MM.1S (cell line): ENCODE data around the gene DCBLD2.

ENCODE experiments used
- DNase-seq: peaks from one replicate; pipeline ENCODE4 v3.0.0-alpha.2; 2015
- H2AFZ ChIP-seq: fragments of 300-600 bp; sonication (generic); 2 replicates; pipeline ENCODE4 v1.6.0; 2016; ENCODE audit warnings: antibody characterized with exemption, low read length
- H3F3A ChIP-seq: fragments of 300-600 bp; sonication (generic); 2 replicates; pipeline ENCODE4 v1.6.1; 2016; ENCODE audit warnings: mild to moderate bottlenecking, antibody characterized with exemption, low read length, moderate library complexity, mixed read lengths; ENCODE audit not compliant: insufficient read depth
- H3K27ac ChIP-seq: fragments of 300-600 bp; sonication (generic); 2 replicates; pipeline ENCODE4 v1.5.1; 2016; ENCODE audit warnings: mild to moderate bottlenecking, low read length
- H3K27me3 ChIP-seq: fragments of 300-600 bp; sonication (generic); replicated peaks from 2 replicates; pipeline ENCODE4 v1.6.0; 2016; ENCODE audit warnings: low read length; ENCODE audit not compliant: insufficient read depth
- H3K36me3 ChIP-seq: fragments of 300-600 bp; sonication (generic); replicated peaks from 2 replicates; pipeline ENCODE4 v1.6.1; 2016; ENCODE audit warnings: mild to moderate bottlenecking, low read length, mixed read lengths; ENCODE audit not compliant: insufficient read depth
- H3K4me1 ChIP-seq: fragments of 300-600 bp; sonication (generic); 2 replicates; pipeline ENCODE4 v1.6.1; 2016; ENCODE audit warnings: low read length, mixed read lengths
- H3K4me2 ChIP-seq: fragments of 300-600 bp; sonication (generic); 2 replicates; pipeline ENCODE4 v1.6.0; 2016; ENCODE audit warnings: low read depth, low read length
- H3K4me3 ChIP-seq: fragments of 300-600 bp; sonication (generic); 2 replicates; pipeline ENCODE4 v1.5.1; 2016; ENCODE audit warnings: low read length, mixed read lengths
- H3K79me2 ChIP-seq: fragments of 300-600 bp; sonication (generic); 2 replicates; pipeline ENCODE4 v1.6.1; 2016; ENCODE audit warnings: mixed run types, low read length, mixed read lengths
- H3K9ac ChIP-seq: fragments of 300-600 bp; sonication (generic); 2 replicates; pipeline ENCODE4 v1.6.1; 2016; ENCODE audit warnings: low read length, mixed read lengths
- H3K9me2 ChIP-seq: fragments of 300-600 bp; sonication (generic); replicated peaks from 2 replicates; pipeline ENCODE4 v1.6.1; 2016; ENCODE audit warnings: mild to moderate bottlenecking, low read length, mixed read lengths; ENCODE audit not compliant: insufficient read depth
- H3K9me3 ChIP-seq: fragments of 300-600 bp; sonication (generic); replicated peaks from 2 replicates; pipeline ENCODE4 v1.6.1; 2016; ENCODE audit warnings: mild to moderate bottlenecking, low read length, mixed read lengths; ENCODE audit not compliant: insufficient read depth
- H4K20me1 ChIP-seq: fragments of 300-600 bp; sonication (generic); 2 replicates; pipeline ENCODE4 v1.6.1; 2016; ENCODE audit warnings: mild to moderate bottlenecking, low read length, moderate library complexity, mixed read lengths; ENCODE audit not compliant: insufficient read depth
- EZH2 ChIP-seq: fragments of 300-600 bp; sonication (generic); optimal IDR thresholded peaks from 2 replicates; pipeline ENCODE3; 2017; ENCODE audit warnings: low read depth, mild to moderate bottlenecking, antibody characterized with exemption, low read length, mixed read lengths
- EZH2phosphoT487 ChIP-seq: fragments of 300-600 bp; sonication (generic); IDR thresholded peaks from 2 replicates; pipeline ENCODE4 v1.6.1; 2018; ENCODE audit warnings: antibody characterized with exemption, low read length
- TF ChIP-seq, protein P1 (sequence below): fragments of 300-600 bp; sonication (generic); IDR thresholded peaks from 2 replicates; pipeline ENCODE4 v1.5.1; 2016; ENCODE audit warnings: antibody characterized with exemption, low read length, mixed read lengths

Gene DCBLD2

DNA sequence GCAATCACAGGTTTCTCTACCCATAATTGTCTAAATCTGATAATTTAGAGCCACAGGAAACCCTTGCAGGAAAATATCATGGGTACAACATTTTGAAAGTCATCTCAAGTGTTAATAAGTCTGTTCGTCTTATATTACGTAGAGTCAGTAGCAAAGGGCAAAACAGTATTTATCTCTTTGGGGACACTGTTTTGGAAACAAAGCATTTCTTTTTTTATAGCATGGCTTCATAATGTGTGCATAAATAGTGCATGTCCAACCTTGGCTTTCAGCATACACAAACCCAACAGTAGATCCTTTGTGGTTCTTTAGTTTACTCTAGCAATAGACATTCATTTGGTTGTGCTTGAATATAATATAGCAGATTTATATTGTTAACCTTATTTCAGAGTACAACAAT lies 114.3 kb downstream of the DCBLD2 start:
- no peak overlapping the region for H3K9ac ChIP-seq
- no peak for TF ChIP-seq EZH2
- TF ChIP-seq, protein P1, sequence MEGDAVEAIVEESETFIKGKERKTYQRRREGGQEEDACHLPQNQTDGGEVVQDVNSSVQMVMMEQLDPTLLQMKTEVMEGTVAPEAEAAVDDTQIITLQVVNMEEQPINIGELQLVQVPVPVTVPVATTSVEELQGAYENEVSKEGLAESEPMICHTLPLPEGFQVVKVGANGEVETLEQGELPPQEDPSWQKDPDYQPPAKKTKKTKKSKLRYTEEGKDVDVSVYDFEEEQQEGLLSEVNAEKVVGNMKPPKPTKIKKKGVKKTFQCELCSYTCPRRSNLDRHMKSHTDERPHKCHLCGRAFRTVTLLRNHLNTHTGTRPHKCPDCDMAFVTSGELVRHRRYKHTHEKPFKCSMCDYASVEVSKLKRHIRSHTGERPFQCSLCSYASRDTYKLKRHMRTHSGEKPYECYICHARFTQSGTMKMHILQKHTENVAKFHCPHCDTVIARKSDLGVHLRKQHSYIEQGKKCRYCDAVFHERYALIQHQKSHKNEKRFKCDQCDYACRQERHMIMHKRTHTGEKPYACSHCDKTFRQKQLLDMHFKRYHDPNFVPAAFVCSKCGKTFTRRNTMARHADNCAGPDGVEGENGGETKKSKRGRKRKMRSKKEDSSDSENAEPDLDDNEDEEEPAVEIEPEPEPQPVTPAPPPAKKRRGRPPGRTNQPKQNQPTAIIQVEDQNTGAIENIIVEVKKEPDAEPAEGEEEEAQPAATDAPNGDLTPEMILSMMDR = no peak
- no peak for TF ChIP-seq EZH2phosphoT487
- H3K27ac ChIP-seq = peak overlapping the region; percentile 4; the same call in 1 of the 2 replicates
- H3K36me3 ChIP-seq = peaks cover 25% of the 10 kb centered on the region; the same call in 1 of the 2 replicates
- peaks cover 17% of the 10 kb centered on the region; the same call in 1 of the 2 replicates for H4K20me1 ChIP-seq
- peaks cover 49% of the 10 kb centered on the region for H3K4me1 ChIP-seq
- H3K4me2 ChIP-seq = no peak overlapping the region
- no peak overlapping the region for H3K4me3 ChIP-seq
- no peak for DNase-seq
- peaks cover 99% of the 10 kb centered on the region for H3K79me2 ChIP-seq
- H3K9me2 ChIP-seq = no peaks in the 10 kb centered on the region
- H3K27me3 ChIP-seq = no peaks in the 10 kb centered on the region
- no peak overlapping the region for H2AFZ ChIP-seq
- H3F3A ChIP-seq = peaks cover 28% of the 10 kb centered on the region
- no peaks in the 10 kb centered on the region for H3K9me3 ChIP-seq

DNA sequence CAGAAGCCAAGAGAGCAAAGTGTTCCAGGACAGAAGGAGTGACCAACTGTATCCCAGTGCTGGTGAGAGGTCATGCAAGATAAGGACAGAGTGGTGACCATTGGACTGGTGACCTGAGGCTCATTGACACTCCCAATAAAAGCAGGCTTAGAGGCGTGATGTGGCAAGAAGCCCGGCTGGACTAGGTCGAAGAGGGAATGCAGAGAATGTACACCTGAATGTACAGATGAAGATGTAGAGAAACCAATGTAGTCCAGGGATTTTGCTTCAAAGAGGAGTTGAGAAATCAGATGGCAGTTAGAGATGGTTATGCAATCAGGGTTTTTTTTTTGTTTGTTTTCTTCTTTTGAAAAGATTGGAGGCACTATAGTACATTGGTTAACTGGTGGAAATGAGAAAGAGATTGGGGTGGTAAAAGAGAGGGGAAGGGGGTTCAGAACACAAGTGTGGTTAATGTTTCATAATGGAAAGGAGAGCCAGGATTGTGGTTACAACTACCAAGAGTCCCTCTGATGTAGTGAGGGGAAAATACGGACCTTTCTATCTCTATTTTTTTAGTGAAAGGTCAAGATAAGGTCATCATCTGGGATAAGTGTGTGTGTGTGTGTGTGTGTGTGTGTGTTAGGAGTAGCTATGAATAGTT lies 115.0 kb downstream of the DCBLD2 start:
- Histone ChIP-seq H4K20me1 (peaks cover 17% of the 10 kb centered on the region; the same call in 1 of the 2 replicates), H3K27ac (peak overlapping the region; percentile 4; the same call in 1 of the 2 replicates), H3K9ac (no peak overlapping the region), H3K9me3 (no peaks in the 10 kb centered on the region), H3K4me1 (peaks cover 55% of the 10 kb centered on the region), H2AFZ (no peak overlapping the region), H3K36me3 (peaks cover 25% of the 10 kb centered on the region; the same call in 1 of the 2 replicates), H3K27me3 (no peaks in the 10 kb centered on the region), H3K9me2 (no peaks in the 10 kb centered on the region), H3K4me3 (no peak overlapping the region), H3F3A (peaks cover 28% of the 10 kb centered on the region), H3K4me2 (no peak overlapping the region), H3K79me2 (peaks cover 99% of the 10 kb centered on the region)
- TF ChIP-seq EZH2phosphoT487 (no peak), EZH2 (no peak)
- TF ChIP-seq, protein P1 = no peak
- no peak for DNase-seq

DNA sequence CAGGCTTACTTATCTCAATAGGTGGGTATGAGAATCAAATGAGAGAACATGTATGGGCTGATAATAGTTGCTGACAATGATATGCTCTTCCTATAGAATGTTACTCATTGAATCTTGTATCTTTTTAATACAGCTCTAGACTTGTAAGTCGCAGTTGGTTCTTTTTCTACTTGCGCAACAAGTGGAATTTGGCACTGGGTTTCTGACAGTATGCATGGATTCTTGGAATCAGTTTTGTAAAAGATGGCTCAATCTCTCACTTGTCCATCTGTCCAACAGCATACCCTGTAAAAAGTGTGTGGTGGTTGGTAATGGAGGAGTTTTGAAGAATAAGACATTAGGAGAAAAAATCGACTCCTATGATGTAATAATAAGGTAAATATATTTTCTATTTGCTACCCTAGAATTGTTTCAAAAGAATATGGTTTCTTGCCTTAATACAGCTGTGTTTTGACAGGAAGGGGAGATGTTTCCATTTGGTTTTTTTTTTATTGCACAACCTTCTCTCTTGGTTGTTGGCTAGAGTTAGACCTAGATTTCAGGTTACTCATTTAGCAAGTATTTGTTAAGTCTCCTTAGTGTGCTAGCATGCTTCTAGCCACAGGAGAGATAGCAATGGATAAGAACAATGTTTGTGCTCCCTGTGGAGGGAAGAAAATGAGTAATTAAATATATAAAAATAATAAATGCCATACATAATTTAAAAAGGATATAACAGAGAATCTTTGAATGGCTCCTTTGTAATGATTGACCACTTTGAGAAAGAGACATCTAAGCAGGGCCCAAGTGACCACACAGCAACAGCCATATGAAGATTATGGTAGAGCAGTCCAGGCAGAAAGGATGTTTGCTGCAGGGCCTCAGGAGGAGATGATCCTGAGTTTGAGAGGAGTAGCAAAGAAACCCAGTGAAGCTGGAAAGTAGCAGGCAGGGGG lies 116.6 kb downstream of the DCBLD2 start:
- TF ChIP-seq EZH2phosphoT487 = no peak
- no peak for TF ChIP-seq EZH2
- Histone ChIP-seq H3K27me3 (no peaks in the 10 kb centered on the region), H3K79me2 (peaks cover 96% of the 10 kb centered on the region), H3K4me1 (peaks cover 56% of the 10 kb centered on the region), H3K4me3 (no peak overlapping the region), H3K27ac (no peak overlapping the region; the same call in 1 of the 2 replicates), H3K9me2 (no peaks in the 10 kb centered on the region), H4K20me1 (peaks cover 15% of the 10 kb centered on the region; the same call in 1 of the 2 replicates), H3K9ac (no peak overlapping the region), H2AFZ (no peak overlapping the region), H3F3A (peaks cover 20% of the 10 kb centered on the region), H3K9me3 (no peaks in the 10 kb centered on the region), H3K36me3 (peaks cover 21% of the 10 kb centered on the region; the same call in 1 of the 2 replicates), H3K4me2 (no peak overlapping the region)
- no peak for DNase-seq
